ENCODE data around the gene TLCD1.

The TLCD1 gene

DNA sequence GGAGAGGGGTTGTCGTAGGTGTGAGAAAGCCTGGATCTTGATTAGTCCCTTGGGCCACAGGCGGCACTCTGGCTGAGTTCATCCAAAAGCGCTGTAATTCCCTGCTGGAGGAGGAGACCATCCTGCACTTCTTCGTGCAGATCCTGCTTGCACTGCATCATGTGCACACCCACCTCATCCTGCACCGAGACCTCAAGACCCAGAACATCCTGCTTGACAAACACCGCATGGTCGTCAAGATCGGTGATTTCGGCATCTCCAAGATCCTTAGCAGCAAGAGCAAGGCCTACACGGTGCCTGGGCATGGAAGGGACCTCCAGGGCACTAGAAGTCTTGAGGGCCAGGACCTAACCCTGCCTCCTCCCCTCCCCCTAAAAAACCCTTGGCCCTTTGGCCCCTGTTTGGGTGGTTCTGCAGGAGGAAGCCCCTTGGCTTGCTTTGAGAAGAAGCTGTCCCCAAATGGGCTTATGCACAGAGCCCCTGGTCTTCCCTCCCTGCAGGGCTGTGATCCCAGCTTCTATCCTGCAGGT is 8.7 kb upstream of the TLCD1 start:
- Histone ChIP-seq H3K4me3 (no peak overlapping the region), H3K27ac (no peak overlapping the region)
- no peak for DNase-seq (ENCODE audit: low spot score)
- TF ChIP-seq, protein P1, sequence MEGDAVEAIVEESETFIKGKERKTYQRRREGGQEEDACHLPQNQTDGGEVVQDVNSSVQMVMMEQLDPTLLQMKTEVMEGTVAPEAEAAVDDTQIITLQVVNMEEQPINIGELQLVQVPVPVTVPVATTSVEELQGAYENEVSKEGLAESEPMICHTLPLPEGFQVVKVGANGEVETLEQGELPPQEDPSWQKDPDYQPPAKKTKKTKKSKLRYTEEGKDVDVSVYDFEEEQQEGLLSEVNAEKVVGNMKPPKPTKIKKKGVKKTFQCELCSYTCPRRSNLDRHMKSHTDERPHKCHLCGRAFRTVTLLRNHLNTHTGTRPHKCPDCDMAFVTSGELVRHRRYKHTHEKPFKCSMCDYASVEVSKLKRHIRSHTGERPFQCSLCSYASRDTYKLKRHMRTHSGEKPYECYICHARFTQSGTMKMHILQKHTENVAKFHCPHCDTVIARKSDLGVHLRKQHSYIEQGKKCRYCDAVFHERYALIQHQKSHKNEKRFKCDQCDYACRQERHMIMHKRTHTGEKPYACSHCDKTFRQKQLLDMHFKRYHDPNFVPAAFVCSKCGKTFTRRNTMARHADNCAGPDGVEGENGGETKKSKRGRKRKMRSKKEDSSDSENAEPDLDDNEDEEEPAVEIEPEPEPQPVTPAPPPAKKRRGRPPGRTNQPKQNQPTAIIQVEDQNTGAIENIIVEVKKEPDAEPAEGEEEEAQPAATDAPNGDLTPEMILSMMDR (IDR thresholded peaks at IDR 0.05) = no peak

DNA sequence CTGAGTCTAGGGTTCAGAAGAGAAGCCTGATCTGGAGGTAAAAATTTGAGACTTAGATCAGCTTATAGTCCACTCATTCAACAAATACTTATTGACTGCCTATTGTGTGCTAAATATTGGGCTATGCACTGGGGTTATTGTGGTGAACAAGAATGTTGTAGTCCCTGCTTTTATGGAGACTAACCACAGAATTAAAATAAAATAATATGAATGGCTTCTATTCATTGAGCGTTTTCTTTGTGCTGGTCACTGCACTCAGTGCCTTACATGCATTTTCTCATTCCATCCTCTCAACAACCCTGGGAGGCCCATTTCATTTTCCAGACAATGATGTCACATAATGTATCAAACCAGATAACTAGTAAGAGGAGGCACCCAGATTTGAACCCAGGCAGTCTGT is 7.3 kb upstream of the TLCD1 start:
- no peak overlapping the region for H3K4me3 ChIP-seq
- H3K27ac ChIP-seq = no peak overlapping the region
- TF ChIP-seq, protein P1 (IDR thresholded peaks at IDR 0.05) = no peak
- DNase-seq (ENCODE audit: low spot score) = no peak

- no peak for DNase-seq (ENCODE audit: low spot score)
- Histone ChIP-seq H3K4me3 (no peak overlapping the region), H3K27ac (no peak overlapping the region)
- TF ChIP-seq, protein P1 (IDR thresholded peaks at IDR 0.05) = no peak
Observed at GRCh38 chr17:28729950-28730330, 3.9 kb upstream of the TLCD1 start.

GRCh38 chr17:28728364-28729200 is 2.5 kb upstream of the TLCD1 start, which contains the start of gene NEK8:
TSS of gene NEK8 (plus strand) at chr17:28728788. CDS start at chr17:28728814, 26 bp downstream.
- H3K27ac ChIP-seq = peak within 1 kb of the TSS; percentile 92 to 99
- peak within 1 kb of the TSS; percentile 87 for H3K4me3 ChIP-seq
- TF ChIP-seq, protein P1 (IDR thresholded peaks at IDR 0.05) = no peak
- peak; percentile 97 for DNase-seq (ENCODE audit: low spot score)

GRCh38 chr17:28726627-28727491 is 826 bp upstream of the TLCD1 start:
- Histone ChIP-seq H3K27ac (peak overlapping the region; percentile 21 to 99), H3K4me3 (peak overlapping the region; percentile 87)
- TF ChIP-seq, protein P1 (IDR thresholded peaks at IDR 0.05) = peak; percentile 99
- DNase-seq (ENCODE audit: low spot score) = peak; percentile 97

- DNase-seq (ENCODE audit: low spot score) = no peak
- Histone ChIP-seq H3K27ac (peak overlapping the region; percentile 21 to 99), H3K4me3 (peak overlapping the region; percentile 87)
- TF ChIP-seq, protein P1 (IDR thresholded peaks at IDR 0.05) = no peak
Observed at GRCh38 chr17:28725660-28726225, 290 bp downstream of the TLCD1 start.
